DMS79 treated with DMSO at 0.1 percent for 48 hours (cell line): ENCODE data around the gene FMOD.

Experiments used
- DNase-seq: peaks from one replicate; lab custom pipeline; 2025; lab: John Stamatoyannopoulos, UW

The FMOD gene

GRCh38 chr1:203360547-203361185 lies 9.7 kb upstream of the FMOD start:
- no peak for DNase-seq

- DNase-seq: no peak
Observed at GRCh38 chr1:203359010-203359571, 8.2 kb upstream of the FMOD start.

GRCh38 chr1:203354246-203354645 lies 3.3 kb upstream of the FMOD start:
- no peak for DNase-seq

GRCh38 chr1:203353486-203353885 lies 2.6 kb upstream of the FMOD start:
- no peak for DNase-seq

- DNase-seq: no peak
Observed at GRCh38 chr1:203349773-203350524, 973 bp downstream of the FMOD start.

- DNase-seq: no peak
Observed at GRCh38 chr1:203349166-203349565, 1.8 kb downstream of the FMOD start.

GRCh38 chr1:203346769-203347102 lies 4.2 kb downstream of the FMOD start:
- DNase-seq: no peak

GRCh38 chr1:203346060-203346768 lies 4.7 kb downstream of the FMOD start:
- peak; percentile 46 for DNase-seq

GRCh38 chr1:203343956-203344754 lies 6.8 kb downstream of the FMOD start:
- no peak for DNase-seq

- DNase-seq: peak; percentile 12
Observed at GRCh38 chr1:203342192-203342940, 8.6 kb downstream of the FMOD start.

GRCh38 chr1:203340112-203340790 lies 10.7 kb downstream of the FMOD start:
- peak; percentile 65 for DNase-seq

- peak; percentile 45 for DNase-seq
Observed at GRCh38 chr1:203338335-203339036, 12.4 kb downstream of the FMOD start.

GRCh38 chr1:203336097-203336496 lies 14.8 kb downstream of the FMOD start:
- no peak for DNase-seq

- no peak for DNase-seq
Observed at GRCh38 chr1:203335503-203335902, 15.4 kb downstream of the FMOD start.

- DNase-seq: no peak
Observed at GRCh38 chr1:203331224-203331623, 19.7 kb downstream of the FMOD start.

GRCh38 chr1:203328714-203329122 lies 22.2 kb downstream of the FMOD start:
- DNase-seq: peak; percentile 54

- peak; percentile 91 for DNase-seq
Observed at GRCh38 chr1:203327684-203328457, 23.1 kb downstream of the FMOD start.

- DNase-seq: peak; percentile 91
Observed at GRCh38 chr1:203326830-203327683, 23.9 kb downstream of the FMOD start.
